NCI-H146 treated with DMSO at 0.1 percent for 48 hours (cell line): ENCODE data around the gene CTXND1.

Experiments used
- DNase-seq: peaks from one replicate; lab custom pipeline; 2025; ENCODE audit not compliant: unreplicated experiment; lab: John Stamatoyannopoulos, UW

Gene CTXND1

DNA sequence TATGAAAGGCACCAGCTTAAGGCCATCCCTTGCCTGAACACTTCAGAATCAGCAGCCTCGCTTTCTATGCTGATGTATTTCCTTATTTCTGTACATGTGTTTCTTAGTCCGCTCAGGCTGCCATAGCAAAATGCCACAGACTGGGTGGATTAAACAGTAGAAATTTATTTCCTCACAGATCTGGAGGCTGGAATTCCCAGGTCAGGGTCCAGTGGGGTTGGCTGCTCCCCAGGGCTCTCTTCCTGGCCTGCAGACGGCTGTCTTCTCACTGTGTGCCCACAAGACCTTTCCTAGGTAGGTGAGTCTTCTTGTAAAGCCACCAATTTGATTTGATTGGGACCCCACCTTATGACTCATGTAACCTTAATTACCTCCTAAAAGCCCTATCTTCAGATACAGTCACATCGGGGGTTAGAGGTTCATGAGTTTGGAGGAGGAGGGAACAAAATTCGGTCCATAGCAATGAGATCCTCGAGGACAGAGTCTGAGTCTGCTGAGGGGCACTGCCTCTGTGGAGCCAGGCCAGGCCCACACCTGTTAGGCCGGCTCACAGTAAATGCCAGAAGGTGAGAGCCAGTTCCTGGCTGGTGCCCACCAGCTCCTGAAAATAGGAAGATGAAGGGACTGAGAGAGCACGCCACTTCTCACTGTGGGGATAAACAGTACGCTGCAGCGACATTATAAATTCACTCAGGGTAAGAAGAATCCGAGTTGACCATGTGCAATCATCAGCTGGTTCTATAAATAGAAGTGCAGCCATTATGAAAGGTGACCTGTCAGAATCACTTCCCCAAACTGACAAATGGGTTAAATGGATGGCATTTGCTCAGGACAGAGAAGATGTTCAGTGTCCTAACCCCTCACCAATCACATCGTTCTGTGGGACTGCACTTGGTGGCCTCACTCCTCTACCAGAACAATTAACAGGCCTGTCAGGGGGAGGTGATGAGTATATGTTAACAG is 41.1 kb downstream of the CTXND1 start:
- DNase-seq, result no peak

DNA sequence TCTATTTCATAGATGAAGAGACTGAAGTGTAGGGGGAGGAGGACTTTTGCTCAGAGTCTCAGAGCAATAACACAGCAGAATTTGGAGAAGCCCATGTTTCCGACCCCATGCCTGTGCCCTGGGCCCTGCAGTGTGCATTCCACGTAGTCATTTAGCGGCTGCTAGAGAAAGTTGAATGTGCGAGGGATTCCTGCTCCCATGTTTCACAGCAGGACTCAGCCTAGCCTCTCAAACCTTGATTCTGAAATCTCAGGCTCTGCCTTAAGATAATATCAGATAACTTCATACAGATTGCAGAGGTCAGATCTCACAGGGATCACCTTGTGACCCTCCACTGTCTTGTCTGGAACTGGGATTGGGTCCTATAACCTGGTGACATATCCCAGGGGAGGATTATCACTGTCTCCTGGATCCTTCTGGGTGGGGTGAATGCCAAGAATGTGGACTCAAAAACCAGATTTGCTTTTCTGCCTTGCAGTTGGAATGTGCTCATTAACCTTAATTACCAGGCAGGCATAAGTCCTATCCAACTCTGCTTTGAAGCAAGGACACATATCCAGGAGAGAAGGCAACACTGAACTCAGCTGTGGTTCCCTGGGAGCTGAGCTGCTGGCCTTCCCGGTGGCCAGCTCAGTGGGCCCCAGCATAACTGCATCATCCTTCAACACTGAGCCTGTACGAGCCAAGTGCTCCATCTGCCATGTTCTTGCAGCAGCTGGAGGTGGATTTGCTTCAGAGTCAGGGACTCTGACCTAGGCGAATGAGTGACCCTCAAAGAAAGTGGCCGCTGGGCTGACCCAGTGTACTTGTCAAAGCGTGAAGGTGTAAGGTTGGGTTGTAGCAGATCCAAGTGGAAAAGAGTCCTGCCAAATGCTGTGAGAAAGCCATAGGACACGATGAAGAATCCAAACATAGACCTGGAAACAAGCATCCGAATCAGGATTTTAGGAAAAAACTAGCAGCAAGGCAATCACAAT is 43.0 kb downstream of the CTXND1 start:
- no peak for DNase-seq

DNA sequence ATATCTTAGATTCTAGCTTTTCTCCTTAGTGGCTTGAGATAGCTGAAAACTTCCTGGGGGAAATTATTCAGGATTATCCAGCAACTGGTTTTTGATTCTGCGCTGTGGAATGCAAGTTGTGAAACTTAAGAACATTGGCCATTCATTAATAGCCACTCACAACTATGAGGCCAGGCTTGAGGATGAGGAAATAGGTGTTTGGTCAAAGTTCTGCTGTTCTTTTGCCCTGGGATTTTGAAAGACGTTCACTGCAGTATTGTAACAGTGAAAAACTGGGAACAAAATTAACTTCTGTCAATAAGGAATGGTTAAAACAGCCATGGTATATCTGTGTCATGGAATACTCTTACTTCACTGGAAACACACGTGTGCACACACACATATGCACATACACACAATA is 44.1 kb downstream of the CTXND1 start:
- DNase-seq, result no peak

- DNase-seq, result no peak
These were observed 47.8 kb downstream of the CTXND1 start for GRCh38 chr15:80204231-80204630.

DNA sequence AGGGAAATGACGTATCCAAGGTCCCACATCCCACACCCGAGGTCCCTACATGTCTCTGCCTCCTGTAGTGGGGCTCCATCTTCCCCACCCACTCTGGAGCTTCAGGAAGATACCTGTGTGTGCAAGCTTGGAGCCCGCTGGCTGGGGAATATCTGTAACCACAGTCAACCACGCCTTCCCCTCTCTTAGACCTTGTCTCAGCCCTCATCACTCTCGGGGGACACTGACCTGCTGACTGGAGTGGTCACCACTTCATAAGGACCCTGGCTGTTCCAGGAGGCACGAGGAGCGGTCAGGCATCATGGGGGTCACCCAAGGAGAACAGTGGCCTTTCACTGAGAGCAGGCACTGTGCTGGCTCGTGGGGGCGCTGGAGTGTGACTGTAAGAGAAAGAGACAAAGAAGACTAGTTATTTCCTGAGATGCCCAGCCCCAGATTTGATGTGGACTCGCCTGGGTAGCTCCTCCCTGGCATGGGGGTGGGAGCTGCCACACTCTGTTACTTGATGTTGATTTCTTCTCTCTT is 48.6 kb downstream of the CTXND1 start:
- DNase-seq, result no peak

DNA sequence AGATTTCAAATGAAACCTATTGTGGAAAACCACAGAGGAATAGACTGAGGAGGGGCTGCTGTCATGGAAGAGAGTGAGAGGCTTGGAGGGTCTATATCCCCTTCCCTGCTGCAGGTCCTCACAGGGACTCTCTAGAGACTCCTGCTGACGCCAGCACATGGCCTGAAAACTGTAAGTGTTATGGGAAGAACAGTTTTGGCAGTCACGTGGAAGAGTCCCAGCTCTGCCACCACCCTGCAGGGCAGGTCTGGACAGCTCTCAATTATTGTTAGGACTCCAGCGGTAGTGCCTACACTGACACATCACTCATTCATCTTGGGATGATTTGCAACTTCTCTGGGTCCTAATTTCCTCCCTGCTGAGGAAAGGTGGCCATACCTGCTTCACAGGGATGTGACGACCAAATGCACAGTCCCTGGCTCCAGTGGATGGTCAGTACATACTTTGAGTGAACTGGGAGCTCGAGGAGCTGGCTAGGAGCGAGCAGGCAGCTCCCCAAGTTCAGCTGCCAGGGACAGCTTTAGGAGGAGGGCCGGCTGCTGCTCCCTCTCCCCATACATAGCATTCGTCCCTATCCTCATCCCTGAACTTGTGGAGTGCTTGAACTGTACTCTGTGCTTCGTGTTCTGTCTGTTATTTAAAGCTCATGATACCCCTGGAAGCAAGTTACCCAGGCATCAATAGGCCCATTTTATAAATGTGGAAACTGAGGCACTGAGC is 49.2 kb downstream of the CTXND1 start:
- DNase-seq, result no peak

DNA sequence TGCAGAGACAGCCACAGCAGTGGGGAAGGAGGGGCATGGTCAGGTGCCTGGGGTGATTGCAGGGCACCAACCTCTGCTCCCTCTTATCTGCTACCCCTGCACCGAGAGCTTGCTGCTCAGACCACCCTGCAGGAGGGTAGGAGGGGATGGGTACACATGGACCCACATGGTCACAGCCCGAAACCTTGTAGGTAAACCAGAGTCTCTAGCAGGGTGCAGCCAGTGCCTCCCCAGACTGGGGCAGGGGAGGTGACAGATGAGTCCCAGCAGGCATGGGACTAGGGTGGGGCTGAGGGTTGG is 50.0 kb downstream of the CTXND1 start:
- DNase-seq, result no peak

GRCh38 chr15:80201256-80202015 is 50.6 kb downstream of the CTXND1 start:
- no peak for DNase-seq

GRCh38 chr15:80199869-80200268 is 52.1 kb downstream of the CTXND1 start:
- no peak for DNase-seq

- DNase-seq, result no peak
These were observed 52.6 kb downstream of the CTXND1 start for GRCh38 chr15:80199366-80199765.

DNA sequence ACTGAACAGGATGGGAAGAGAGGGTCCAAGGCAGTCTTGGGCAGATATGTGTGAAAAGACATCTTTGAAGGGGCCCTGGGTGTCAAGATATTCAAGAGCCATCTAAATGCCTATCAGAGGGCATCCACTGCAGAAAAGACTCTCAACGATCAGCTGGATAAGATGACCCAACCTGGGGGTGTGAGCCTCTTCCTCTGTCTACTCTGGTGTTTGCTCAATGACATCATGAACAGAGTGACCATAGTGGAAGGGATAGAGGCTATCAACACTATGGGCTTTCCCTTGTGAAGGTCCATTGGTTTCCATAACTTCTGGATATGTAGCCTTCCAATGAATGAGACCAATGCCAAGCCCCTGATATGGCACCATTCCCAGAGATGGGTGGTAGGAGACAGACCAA is 57.1 kb downstream of the CTXND1 start:
- DNase-seq, result no peak

GRCh38 chr15:80194186-80194585 is 57.8 kb downstream of the CTXND1 start:
- DNase-seq, result no peak

DNA sequence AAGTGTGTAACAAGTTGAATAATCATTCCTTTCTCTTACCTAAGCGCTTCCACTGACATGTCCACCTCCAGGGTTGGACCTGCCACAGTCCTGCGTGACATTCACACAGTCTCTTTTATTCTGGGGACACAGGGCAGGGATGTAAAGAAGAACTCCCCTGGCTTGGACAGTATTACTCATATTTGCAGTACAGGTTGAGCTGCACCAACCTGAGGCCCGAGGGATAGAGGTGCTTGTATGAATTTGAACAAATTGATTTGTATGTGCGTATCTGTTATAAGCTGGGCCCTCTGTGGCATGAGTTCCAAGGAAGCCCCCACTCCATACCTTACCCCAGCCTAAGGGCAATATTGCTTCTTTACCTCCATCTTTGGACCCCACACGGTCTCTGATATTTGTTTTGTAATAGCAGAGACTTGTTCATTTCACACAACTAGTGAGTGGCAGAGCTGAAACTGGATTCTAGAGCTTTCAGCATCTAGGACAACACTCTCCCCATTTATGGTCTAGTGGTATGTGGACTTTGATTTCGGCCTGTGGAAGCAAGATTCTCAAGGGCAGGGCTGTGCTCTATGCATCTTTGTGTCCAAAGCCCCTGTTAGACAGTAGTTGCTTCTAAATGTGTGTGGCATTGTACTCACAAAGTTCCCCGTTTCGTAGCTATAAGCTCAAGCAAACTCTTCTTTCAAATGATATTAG is 60.0 kb downstream of the CTXND1 start:
- DNase-seq, result no peak

DNA sequence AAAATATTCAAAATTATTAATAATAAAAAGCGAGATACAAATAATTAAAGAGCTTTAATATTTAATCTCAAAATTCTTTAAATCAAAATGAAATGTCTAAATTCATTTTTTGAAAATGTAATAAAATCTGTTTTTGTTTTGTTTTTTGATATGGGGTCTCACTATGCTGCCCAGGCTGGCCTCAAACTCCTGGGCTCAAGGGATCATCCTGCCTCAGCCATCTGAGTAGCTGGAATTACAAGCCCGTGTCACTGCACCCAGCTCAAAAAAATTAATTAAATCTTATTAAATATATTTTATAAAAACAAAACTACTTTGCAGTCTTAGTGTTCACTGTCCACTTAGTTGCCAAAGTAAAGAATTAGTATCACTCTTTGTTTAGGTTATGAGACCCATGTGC is 60.8 kb downstream of the CTXND1 start:
- DNase-seq, result no peak

GRCh38 chr15:80188251-80188650 is 63.8 kb downstream of the CTXND1 start:
- no peak for DNase-seq

- DNase-seq, result no peak
These were observed 65.4 kb downstream of the CTXND1 start for GRCh38 chr15:80186597-80186996.

DNA sequence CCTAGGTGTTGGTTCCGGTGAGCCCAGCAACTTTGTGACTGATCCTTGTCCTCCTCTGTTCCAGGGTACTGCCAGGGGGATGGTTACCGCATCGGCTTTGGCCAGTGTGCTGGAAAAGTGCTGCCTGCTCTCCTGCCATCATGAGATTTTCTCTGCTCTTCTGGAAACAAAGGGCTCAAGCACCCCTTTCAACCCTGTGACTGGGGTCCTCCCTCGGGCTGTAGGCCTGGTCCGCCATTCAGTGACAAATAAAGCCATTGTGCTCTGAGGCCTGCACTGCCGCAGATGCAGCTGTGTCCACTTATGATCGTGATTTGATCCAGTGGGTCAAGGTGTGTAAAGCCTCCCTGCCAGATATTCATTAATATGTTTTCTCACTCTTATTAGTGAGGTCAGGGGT is 65.9 kb downstream of the CTXND1 start:
- no peak for DNase-seq

DNA sequence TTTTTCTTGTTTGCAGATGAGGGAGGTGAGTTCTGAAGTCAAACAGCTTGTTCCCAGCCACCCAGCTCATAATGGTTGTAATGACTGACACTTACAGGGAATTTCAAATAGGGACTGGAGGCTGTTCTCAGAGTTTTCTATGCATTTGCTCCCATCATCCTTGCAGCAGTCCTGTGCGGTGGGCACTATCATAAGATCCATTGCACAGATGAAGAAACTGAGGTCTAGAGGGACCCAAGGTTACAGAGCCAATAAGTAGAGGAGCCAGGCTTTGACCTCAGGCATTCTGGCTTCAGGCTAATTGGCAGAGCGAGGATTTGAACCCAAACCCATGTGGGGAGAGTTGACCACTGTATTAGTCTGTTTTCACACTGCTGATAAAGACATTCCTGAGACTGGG is 66.9 kb downstream of the CTXND1 start:
- DNase-seq, result no peak

GRCh38 chr15:80184554-80184953 is 67.5 kb downstream of the CTXND1 start:
- DNase-seq, result no peak

- DNase-seq, result no peak
These were observed 68.1 kb downstream of the CTXND1 start for GRCh38 chr15:80183886-80184285.
